Skeletal muscle tissue (tissue), 4 donors: Measurements from ENCODE around the gene CCNY. TPM values are rescaled to one million over a fixed set of nuclear protein-coding genes. Genes with fewer than 3 reads are reported as not detected.

Experiments
- H3K27ac ChIP-seq: one replicate; pipeline ENCODE4 v1.7.0; 2013; ENCODE audit warnings: mild to moderate bottlenecking, low read depth, low read length, inconsistent platforms
- H3K27me3 ChIP-seq, 3 donors: one replicate each; pipeline ENCODE4 v1.7.0; 2013; ENCODE audit warnings: low read length in 3 of 3; ENCODE audit not compliant: control insufficient read depth in 3 of 3, insufficient read depth in 3 of 3
- H3K36me3 ChIP-seq, 3 donors: one replicate each; pipeline ENCODE4 v1.7.0; 2013; ENCODE audit warnings: low read length in 3 of 3; ENCODE audit not compliant: control insufficient read depth in 3 of 3, insufficient read depth in 3 of 3
- H3K4me1 ChIP-seq, 3 donors: one replicate each; pipeline ENCODE4 v1.7.0; 2013; ENCODE audit warnings: low read length in 3 of 3, mild to moderate bottlenecking in 3 of 3; ENCODE audit not compliant: control insufficient read depth in 3 of 3, insufficient read depth in 3 of 3
- H3K4me3 ChIP-seq, 3 donors: one replicate each; pipeline ENCODE4 v1.7.0; 2013; ENCODE audit warnings: low read length in 3 of 3
- H3K9ac ChIP-seq, 3 donors: one replicate each; pipeline ENCODE4 v1.7.0; 2013; ENCODE audit warnings: low read length in 3 of 3, mild to moderate bottlenecking in 3 of 3, moderate library complexity in 2 of 3, low read depth in 1 of 3
- H3K9me3 ChIP-seq, 3 donors: one replicate each; pipeline ENCODE4 v1.7.0; 2013; ENCODE audit warnings: low read length in 3 of 3; ENCODE audit not compliant: control insufficient read depth in 3 of 3
- total RNA-seq: library from RNA; depleted of rRNA; stranded (reverse); fragments of >200 nt; gene quantifications from one replicate; pipeline ENCODE4 v1.2.3, GENCODE V29; 2014
- donor health status: Osteomylitis.

The CCNY gene
- total RNA-seq, 1 donor from 2014 or later, result 45.9 TPM

GRCh38 chr10:35432781-35433338 is 96.6 kb downstream of the CCNY start:
- H3K36me3 ChIP-seq, result no peaks in the 10 kb centered on the region
- peaks cover 0 to 3% (median 0%) of the 10 kb centered on the region in 3 donors for H3K4me1 ChIP-seq

DNA sequence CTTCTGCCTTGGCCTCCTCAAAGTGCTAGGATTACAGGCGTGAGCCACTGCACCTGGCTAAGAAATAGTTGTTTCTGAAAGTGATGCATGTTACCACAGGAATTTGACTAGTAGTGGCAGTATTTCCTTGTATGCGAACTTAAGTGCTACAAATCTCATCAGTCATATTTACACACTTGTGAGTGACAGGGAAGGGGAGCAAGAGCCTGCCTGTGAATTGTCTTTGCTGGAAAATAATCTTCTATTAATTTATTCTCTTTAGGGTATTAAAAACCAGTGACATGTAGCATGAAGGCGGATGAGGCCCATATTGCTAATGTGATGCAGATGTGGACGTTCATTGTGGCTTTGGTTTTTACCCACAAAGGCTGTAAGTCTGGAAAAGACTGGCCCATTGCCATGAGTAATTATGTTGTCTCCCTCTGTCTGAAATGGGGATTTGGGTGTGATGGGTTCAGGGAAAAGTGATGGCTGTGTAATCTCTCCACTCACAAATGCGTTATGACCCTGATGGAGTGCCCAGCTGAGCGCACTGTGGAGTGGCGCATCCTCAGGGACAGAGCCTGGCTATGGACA is 97.6 kb downstream of the CCNY start:
- no peaks in the 10 kb centered on the region for H3K4me1 ChIP-seq
- H3K4me3 ChIP-seq, result no peak overlapping the region
- no peak overlapping the region for H3K9ac ChIP-seq
- H3K9me3 ChIP-seq, result no peaks in the 10 kb centered on the region
- no peaks in the 10 kb centered on the region for H3K27me3 ChIP-seq
- H3K36me3 ChIP-seq, result no peaks in the 10 kb centered on the region
- H3K27ac ChIP-seq, result no peak overlapping the region

More at GRCh38 chr10:35432781-35433338, 96.6 kb downstream of the CCNY start:
- Histone ChIP-seq H3K27me3 (no peaks in the 10 kb centered on the region), H3K9ac (no peak overlapping the region), H3K27ac (no peak overlapping the region), H3K9me3 (no peaks in the 10 kb centered on the region), H3K4me3 (no peak overlapping the region)

- Histone ChIP-seq H3K27me3 (no peaks in the 10 kb centered on the region), H3K4me1 (no peaks in the 10 kb centered on the region), H3K27ac (no peak overlapping the region), H3K36me3 (no peaks in the 10 kb centered on the region), H3K9me3 (no peaks in the 10 kb centered on the region), H3K4me3 (no peak overlapping the region), H3K9ac (no peak overlapping the region)
Observed at GRCh38 chr10:35434533-35434932, 98.2 kb downstream of the CCNY start.

- H3K9me3 ChIP-seq, result no peaks in the 10 kb centered on the region
- no peaks in the 10 kb centered on the region for H3K36me3 ChIP-seq
- peaks cover 0 to 4% (median 0%) of the 10 kb centered on the region in 3 donors for H3K4me1 ChIP-seq
- no peak overlapping the region for H3K27ac ChIP-seq
- no peak overlapping the region for H3K4me3 ChIP-seq
- no peaks in the 10 kb centered on the region for H3K27me3 ChIP-seq
- no peak overlapping the region for H3K9ac ChIP-seq
Observed at GRCh38 chr10:35435824-35436223, 99.5 kb downstream of the CCNY start.

DNA sequence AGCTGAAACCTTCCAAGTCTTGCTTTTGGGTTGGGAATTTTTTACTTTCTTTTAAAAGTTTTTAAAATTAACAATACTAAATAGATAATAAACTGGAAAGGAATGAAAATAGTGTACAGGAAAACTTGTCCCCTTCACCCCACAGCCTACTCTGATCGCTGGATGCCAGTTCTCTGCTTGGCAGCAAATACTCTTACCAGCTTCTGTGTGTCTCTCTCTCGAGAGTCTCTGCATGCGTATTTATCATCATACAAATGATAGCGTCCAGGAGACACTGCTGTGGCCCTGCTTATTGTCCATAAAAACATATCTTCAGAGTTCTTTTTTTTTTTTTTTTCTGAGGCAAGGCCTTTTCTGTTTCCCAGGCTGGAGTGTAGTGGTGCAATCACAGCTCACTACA is 101.5 kb downstream of the CCNY start:
- H3K4me3 ChIP-seq, result no peak overlapping the region
- H3K4me1 ChIP-seq, result peaks cover 0 to 4% (median 0%) of the 10 kb centered on the region in 3 donors
- H3K27me3 ChIP-seq, result no peaks in the 10 kb centered on the region
- H3K9ac ChIP-seq, result no peak overlapping the region
- no peaks in the 10 kb centered on the region for H3K9me3 ChIP-seq
- no peak overlapping the region for H3K27ac ChIP-seq
- no peaks in the 10 kb centered on the region for H3K36me3 ChIP-seq

- no peak overlapping the region for H3K27ac ChIP-seq
- peaks cover 0 to 3% (median 0%) of the 10 kb centered on the region in 3 donors for H3K9me3 ChIP-seq
- H3K4me1 ChIP-seq, result peaks cover 0 to 4% (median 0%) of the 10 kb centered on the region in 3 donors
- no peaks in the 10 kb centered on the region for H3K27me3 ChIP-seq
- no peaks in the 10 kb centered on the region for H3K36me3 ChIP-seq
- H3K9ac ChIP-seq, result no peak overlapping the region
- H3K4me3 ChIP-seq, result no peak overlapping the region
Observed at GRCh38 chr10:35438718-35439571, 102.6 kb downstream of the CCNY start.

DNA sequence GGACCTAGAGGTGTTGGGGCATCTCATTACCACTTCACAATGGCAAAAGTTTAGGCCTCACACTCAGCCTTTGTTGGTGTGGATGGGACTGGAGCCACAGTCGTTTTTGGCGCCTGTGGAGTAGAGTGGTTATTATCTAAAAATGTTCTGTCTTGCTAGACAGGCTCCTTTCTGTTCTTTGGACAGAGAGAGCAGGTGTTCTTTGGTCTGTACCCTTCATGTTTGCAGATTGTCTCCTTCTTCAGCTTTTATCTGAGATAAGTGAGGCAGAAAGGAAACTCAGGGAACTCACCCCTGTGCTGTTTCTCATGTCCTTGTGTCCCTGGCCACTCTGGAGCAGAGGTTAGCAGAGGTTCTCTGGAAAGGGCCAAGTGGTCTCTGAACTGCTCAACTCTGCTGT is 103.7 kb downstream of the CCNY start:
- Histone ChIP-seq H3K9ac (no peak overlapping the region), H3K27me3 (no peaks in the 10 kb centered on the region), H3K4me1 (peaks cover 0 to 4% (median 2%) of the 10 kb centered on the region in 3 donors), H3K9me3 (peaks cover 0 to 3% (median 0%) of the 10 kb centered on the region in 3 donors), H3K36me3 (no peaks in the 10 kb centered on the region), H3K4me3 (no peak overlapping the region), H3K27ac (no peak overlapping the region)

DNA sequence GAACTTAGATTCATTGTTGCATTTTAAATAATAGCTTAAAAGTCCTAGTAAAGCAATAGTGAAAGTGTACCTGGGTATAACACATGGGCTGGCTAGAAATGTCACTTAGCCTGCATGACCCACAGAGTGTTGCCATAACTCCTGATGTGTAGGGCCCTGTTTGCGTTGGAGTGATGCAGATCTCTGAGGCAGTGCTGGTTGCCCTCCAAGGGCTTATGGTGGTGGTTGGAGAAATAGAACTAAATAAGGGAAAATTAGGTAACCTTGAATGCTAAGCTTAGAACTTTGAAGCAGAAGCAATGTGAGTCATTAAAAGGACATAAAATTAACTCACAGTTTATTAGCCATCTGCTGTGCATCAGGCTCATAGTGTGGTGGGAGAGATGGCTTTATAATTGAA is 105.7 kb downstream of the CCNY start:
- no peak overlapping the region for H3K27ac ChIP-seq
- peaks cover 4 to 8% (median 4%) of the 10 kb centered on the region in 3 donors for H3K4me1 ChIP-seq
- H3K27me3 ChIP-seq, result no peaks in the 10 kb centered on the region
- H3K36me3 ChIP-seq, result no peaks in the 10 kb centered on the region
- no peak overlapping the region for H3K9ac ChIP-seq
- no peak overlapping the region for H3K4me3 ChIP-seq
- H3K9me3 ChIP-seq, result peaks cover 0 to 3% (median 0%) of the 10 kb centered on the region in 3 donors

GRCh38 chr10:35442592-35442991 is 106.3 kb downstream of the CCNY start:
- Histone ChIP-seq H3K27me3 (no peaks in the 10 kb centered on the region), H3K36me3 (no peaks in the 10 kb centered on the region), H3K9me3 (peaks cover 0 to 3% (median 0%) of the 10 kb centered on the region in 3 donors), H3K9ac (no peak overlapping the region), H3K4me1 (peaks cover 7 to 12% (median 9%) of the 10 kb centered on the region in 3 donors), H3K27ac (no peak overlapping the region), H3K4me3 (no peak overlapping the region)

DNA sequence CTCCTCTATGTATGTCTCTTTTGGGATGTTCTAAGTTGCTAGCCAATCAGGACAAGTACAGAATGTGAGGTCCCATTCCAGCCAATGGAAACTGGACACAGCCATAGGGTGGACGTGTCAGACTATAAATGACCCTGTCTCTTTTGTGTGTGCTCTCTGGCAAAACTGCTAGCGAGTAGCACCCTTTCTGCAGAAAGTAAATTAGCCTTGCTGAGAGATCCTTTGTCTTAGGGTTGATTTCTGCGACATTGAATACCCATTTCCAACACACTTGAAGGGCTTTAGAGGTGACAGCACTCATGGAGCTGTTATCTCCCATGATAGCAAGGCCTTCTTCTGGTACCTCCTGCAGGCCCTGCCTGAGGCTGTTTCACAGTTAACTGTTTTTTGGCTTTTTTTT is 107.5 kb downstream of the CCNY start:
- Histone ChIP-seq H3K36me3 (no peaks in the 10 kb centered on the region), H3K4me1 (peaks cover 20 to 25% (median 22%) of the 10 kb centered on the region in 3 donors), H3K27ac (no peak overlapping the region)

More for the DNA sequence above, 107.5 kb downstream of the CCNY start:
- Histone ChIP-seq H3K27me3 (no peaks in the 10 kb centered on the region), H3K9ac (no peak overlapping the region), H3K9me3 (peaks cover 0 to 3% (median 0%) of the 10 kb centered on the region in 3 donors), H3K4me3 (no peak overlapping the region)
